Mesothelial cell of epicardium (in vitro differentiated cells): ENCODE data around the gene EOMES. TPM values are rescaled to one million over a fixed set of nuclear protein-coding genes. Genes with fewer than 3 reads are reported as not detected.

Experiments
- total RNA-seq: library from RNA; stranded (reverse); gene quantifications from 3 replicates; pipeline ENCODE4 v1.2.1, GENCODE V29; 2021

The EOMES gene
- total RNA-seq, 1 donor from 2014 or later = not detected

Other genes starting within 250 kb of the EOMES start
- gene SLC4A7, start 237.9 kb downstream of the EOMES start, total RNA-seq = 43.3 to 48.2 TPM (median 46.3 TPM) in 3 replicates